Left renal cortex interstitium (tissue), 4 donors: ENCODE data around the gene PLEKHJ1. TPM values are rescaled to one million over a fixed set of nuclear protein-coding genes. Genes with fewer than 3 reads are reported as not detected.
"Not testable (repeated sequence)": the region's sequence is repeated elsewhere in the genome, so short reads cannot be mapped to it uniquely, and the experiment has no call there.

Source experiments
- DNase-seq, 4 donors: peaks; one replicate each; pipeline ENCODE4 v3.0.0-alpha.2; 2013; ENCODE audit warnings: low read depth in 4 of 4, low spot score in 2 of 4, missing footprints in 1 of 4
- polyA plus RNA-seq, 4 donors: library from polyadenylated mRNA; unstranded; fragments of 120-200 nt; gene quantifications; one replicate each; pipeline ENCODE4 v1.2.1, GENCODE V29; 2013; ENCODE audit not compliant: insufficient read length in 4 of 4

The PLEKHJ1 gene
- 10 to 100 TPM; 60.5 to 98.5 (median 82.3) TPM for polyA plus RNA-seq

GRCh38 chr19:2236314-2237050, at the start of gene PLEKHJ1, which contains the start of gene SF3A2:
Gene PLEKHJ1 (minus strand): TSS chr19:2236329. CDS start chr19:2236248, 81 bp downstream.
Gene SF3A2 (plus strand): TSS chr19:2236824. CDS start chr19:2243419, 6,595 bp downstream.
- peak; percentile 94 to 99 (median 96) for DNase-seq

- no peak for DNase-seq
Measured at GRCh38 chr19:2283835-2284507, 47.8 kb upstream of the PLEKHJ1 start.

GRCh38 chr19:2282862-2283237, 46.7 kb upstream of the PLEKHJ1 start:
- no peak for DNase-seq

- DNase-seq: no peak
Measured at GRCh38 chr19:2282062-2282861, 46.1 kb upstream of the PLEKHJ1 start, which contains the start of gene PEAK3. Gene PEAK3 (minus strand): TSS chr19:2282175. CDS start chr19:2280931, 1,244 bp downstream.

- DNase-seq: not testable (repeated sequence)
Measured at GRCh38 chr19:2281265-2282061, 45.3 kb upstream of the PLEKHJ1 start.

- DNase-seq: no peak
Measured at GRCh38 chr19:2280633-2281264, 44.6 kb upstream of the PLEKHJ1 start.

- no peak for DNase-seq
Measured at GRCh38 chr19:2278459-2279158, 42.5 kb upstream of the PLEKHJ1 start.

- DNase-seq: no peak
Measured at GRCh38 chr19:2277138-2277537, 41.0 kb upstream of the PLEKHJ1 start.

GRCh38 chr19:2276429-2276986, 40.4 kb upstream of the PLEKHJ1 start:
- no peak for DNase-seq

- DNase-seq: no peak
Measured at GRCh38 chr19:2275588-2276428, 39.7 kb upstream of the PLEKHJ1 start.

- DNase-seq: no peak
Measured at GRCh38 chr19:2274931-2275535, 38.9 kb upstream of the PLEKHJ1 start.

- DNase-seq: no peak
Measured at GRCh38 chr19:2274185-2274711, 38.1 kb upstream of the PLEKHJ1 start.

GRCh38 chr19:2273356-2274184, 37.4 kb upstream of the PLEKHJ1 start:
- no peak for DNase-seq

- DNase-seq: no peak
Measured at GRCh38 chr19:2271234-2272103, 35.3 kb upstream of the PLEKHJ1 start.
